ENCODE results near the gene MAP1LC3C. TPM values are rescaled to one million over a fixed set of nuclear protein-coding genes. Genes with fewer than 3 reads are reported as not detected.

MAP1LC3C gene
- polyA plus RNA-seq, 3 donors: 0.76 to 1.0 (median 0.99) TPM

Other genes starting within 250 kb of the MAP1LC3C start
- 10 to 100 TPM; 14.7 to 19.1 (median 15.6) TPM for gene EXO1, start 150.9 kb downstream of the MAP1LC3C start, polyA plus RNA-seq (ENCODE audit: insufficient read length in 3 of 3)
- not detected for gene BECN2, start 41.3 kb downstream of the MAP1LC3C start, polyA plus RNA-seq (ENCODE audit: insufficient read length in 3 of 3)